ENCODE results near the gene MARCO.

The MARCO gene

GRCh38 chr2:118914721-118915453, 27.1 kb upstream of the MARCO start:
- TF ChIP-seq, protein P1, sequence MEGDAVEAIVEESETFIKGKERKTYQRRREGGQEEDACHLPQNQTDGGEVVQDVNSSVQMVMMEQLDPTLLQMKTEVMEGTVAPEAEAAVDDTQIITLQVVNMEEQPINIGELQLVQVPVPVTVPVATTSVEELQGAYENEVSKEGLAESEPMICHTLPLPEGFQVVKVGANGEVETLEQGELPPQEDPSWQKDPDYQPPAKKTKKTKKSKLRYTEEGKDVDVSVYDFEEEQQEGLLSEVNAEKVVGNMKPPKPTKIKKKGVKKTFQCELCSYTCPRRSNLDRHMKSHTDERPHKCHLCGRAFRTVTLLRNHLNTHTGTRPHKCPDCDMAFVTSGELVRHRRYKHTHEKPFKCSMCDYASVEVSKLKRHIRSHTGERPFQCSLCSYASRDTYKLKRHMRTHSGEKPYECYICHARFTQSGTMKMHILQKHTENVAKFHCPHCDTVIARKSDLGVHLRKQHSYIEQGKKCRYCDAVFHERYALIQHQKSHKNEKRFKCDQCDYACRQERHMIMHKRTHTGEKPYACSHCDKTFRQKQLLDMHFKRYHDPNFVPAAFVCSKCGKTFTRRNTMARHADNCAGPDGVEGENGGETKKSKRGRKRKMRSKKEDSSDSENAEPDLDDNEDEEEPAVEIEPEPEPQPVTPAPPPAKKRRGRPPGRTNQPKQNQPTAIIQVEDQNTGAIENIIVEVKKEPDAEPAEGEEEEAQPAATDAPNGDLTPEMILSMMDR (conservative IDR thresholded peaks at IDR 0.05): no peak
- no peak for TF ChIP-seq ZFX (IDR thresholded peaks at IDR 0.05)
- no peak overlapping the region for H3K27ac ChIP-seq

DNA sequence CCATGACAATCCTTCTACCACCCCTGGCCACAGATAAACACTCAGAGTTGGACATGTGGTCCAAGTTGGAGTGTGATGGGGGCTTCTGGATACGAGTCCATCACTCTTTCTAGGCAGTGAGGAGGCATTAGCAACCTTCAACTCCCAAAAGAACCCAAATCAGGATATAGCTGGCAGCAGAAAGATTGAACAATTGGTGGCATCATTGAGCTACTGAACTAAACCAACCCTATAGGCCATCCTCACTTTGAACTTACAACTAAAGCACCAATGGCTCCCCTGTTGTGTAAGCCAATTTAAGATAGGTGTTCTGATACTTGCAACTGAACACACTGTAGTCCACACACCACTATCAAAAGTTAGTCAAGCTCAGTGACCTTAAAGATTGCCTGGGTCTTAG, 24.0 kb upstream of the MARCO start:
- H3K27ac ChIP-seq: no peak overlapping the region
- no peak for TF ChIP-seq ZFX (IDR thresholded peaks at IDR 0.05)
- TF ChIP-seq, protein P1 (conservative IDR thresholded peaks at IDR 0.05): no peak

DNA sequence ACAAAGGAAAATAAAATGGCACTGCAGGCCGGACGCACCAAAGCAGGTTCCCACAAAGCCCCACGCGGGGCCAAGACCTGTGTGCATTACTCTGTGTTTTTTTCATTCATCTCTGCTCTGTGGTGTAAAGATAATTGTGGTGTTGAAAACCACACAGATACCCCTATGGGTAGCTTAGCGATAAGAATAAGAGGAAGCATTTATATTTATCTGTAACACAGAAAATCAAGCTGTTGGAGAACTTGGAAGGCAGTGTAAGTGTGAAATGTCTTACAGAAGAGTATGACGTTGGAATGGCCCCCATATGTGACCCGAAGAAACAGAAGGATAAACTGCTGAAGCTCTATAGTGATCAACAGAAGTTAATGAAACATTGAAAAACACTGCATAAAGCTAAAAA, 20.3 kb upstream of the MARCO start:
- no peak overlapping the region for H3K27ac ChIP-seq
- no peak for TF ChIP-seq ZFX (IDR thresholded peaks at IDR 0.05)
- TF ChIP-seq, protein P1 (conservative IDR thresholded peaks at IDR 0.05): no peak

DNA sequence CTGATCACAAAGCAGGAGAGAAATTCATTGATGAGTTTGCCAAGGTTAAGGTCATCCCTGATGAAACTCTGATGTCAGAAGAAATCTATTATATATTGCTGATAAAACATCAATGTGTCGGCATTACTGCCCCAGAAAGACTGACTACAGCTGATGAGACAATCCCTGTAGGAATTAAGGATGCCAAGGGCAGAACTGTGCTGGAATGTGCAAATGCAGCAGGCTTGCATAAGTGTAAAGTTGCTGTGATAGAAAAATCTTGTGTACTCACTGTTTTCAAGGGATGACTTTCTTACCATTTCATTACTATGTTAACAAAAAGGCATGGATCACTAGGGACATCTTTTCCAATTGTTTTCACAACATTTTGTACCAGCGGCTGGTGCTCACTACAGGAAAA, 19.7 kb upstream of the MARCO start:
- TF ChIP-seq, protein P1 (conservative IDR thresholded peaks at IDR 0.05): no peak
- no peak for TF ChIP-seq ZFX (IDR thresholded peaks at IDR 0.05)
- no peak overlapping the region for H3K27ac ChIP-seq

DNA sequence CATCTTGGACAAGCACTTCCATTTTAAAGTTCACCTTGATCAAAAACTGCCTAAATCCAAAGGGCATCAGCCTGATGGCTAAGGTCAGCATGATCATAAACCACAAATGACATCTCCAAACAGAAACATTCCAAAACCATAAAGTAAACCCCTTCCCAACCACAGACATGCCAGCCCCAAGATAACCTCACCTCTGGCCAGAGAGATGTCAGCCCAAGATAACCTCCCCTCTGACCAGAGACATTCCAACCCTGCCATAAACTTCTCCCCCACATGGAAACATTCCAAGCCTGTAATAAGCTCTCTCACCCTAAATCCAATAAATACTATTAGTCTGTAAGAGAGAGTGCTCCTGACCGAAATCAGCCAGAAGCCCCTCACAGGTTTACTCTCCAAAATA, 18.6 kb upstream of the MARCO start:
- no peak for TF ChIP-seq ZFX (IDR thresholded peaks at IDR 0.05)
- TF ChIP-seq, protein P1 (conservative IDR thresholded peaks at IDR 0.05): no peak
- no peak overlapping the region for H3K27ac ChIP-seq

DNA sequence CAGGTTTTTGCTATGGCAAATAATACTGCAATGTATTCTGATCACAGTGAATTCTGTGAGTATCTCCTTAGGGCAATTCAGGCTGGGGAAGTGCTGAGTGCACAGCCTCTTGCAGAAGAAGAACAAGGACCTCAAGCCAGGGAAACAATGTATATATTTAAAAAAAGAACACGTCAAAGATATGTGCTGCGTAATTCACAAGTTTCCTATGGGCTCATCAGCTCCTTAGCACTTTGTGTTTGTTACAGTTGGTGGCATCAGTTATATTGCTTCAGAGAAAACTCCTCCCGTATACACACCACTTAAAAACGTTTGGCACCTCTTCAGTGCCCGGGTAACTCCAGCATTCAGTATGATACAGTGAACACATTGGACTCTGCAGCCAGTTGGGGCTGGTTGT, 16.5 kb upstream of the MARCO start:
- no peak overlapping the region for H3K27ac ChIP-seq
- TF ChIP-seq, protein P1 (conservative IDR thresholded peaks at IDR 0.05): no peak
- TF ChIP-seq ZFX (IDR thresholded peaks at IDR 0.05): no peak

GRCh38 chr2:118925981-118926380, 16.0 kb upstream of the MARCO start:
- no peak overlapping the region for H3K27ac ChIP-seq
- TF ChIP-seq, protein P1 (conservative IDR thresholded peaks at IDR 0.05): no peak
- no peak for TF ChIP-seq ZFX (IDR thresholded peaks at IDR 0.05)
